HepG2 (cell line): ENCODE results near the gene STX4. TPM values are rescaled to one million over a fixed set of nuclear protein-coding genes. Genes with fewer than 3 reads are reported as not detected.

Source experiments
- CHCHD3 ChIP-seq: sonication (generic); formaldehyde crosslinking; IDR thresholded peaks from 2 replicates; pipeline ENCODE4 v1.8.0; 2022; ENCODE audit warnings: mild to moderate bottlenecking, missing genetic modification reagents, moderate library complexity
- EED ChIP-seq: sonication (generic); formaldehyde crosslinking; IDR thresholded peaks from 2 replicates; pipeline ENCODE4 v1.5.0; 2020; ENCODE audit warnings: mild to moderate bottlenecking, missing genetic modification reagents
- KLF16 ChIP-seq, 2 experiments: sonication (generic) in 1 of 2; formaldehyde crosslinking in 1 of 2; IDR thresholded peaks; 2 replicates each; pipeline versions ENCODE4 v1.6.1 to v1.8.0; 2016 to 2023; ENCODE audit warnings: missing genetic modification reagents in 2 of 2, missing compliant biosample characterization in 1 of 2
- LCORL ChIP-seq, 2 experiments: fragments of 450-650 bp in 1 of 2; sonication (generic) in 1 of 2; formaldehyde crosslinking in 1 of 2; IDR thresholded peaks; 2 replicates each; pipeline versions ENCODE4 v1.5.0 to v1.6.1; 2017 to 2020; ENCODE audit warnings: antibody characterized with exemption in 1 of 2, missing genetic modification reagents in 1 of 2
- MIER3 ChIP-seq: IDR thresholded peaks from 2 replicates; pipeline ENCODE4 v1.6.1; 2016; ENCODE audit warnings: missing compliant biosample characterization, borderline replicate concordance
- RAD21 ChIP-seq: fragments of 450-650 bp; formaldehyde crosslinking; IDR thresholded peaks from 2 replicates; pipeline ENCODE4 v1.5.0; 2020; ENCODE audit warnings: mild to moderate bottlenecking
- SIX4 ChIP-seq: sonication (generic); formaldehyde crosslinking; IDR thresholded peaks from 2 replicates; pipeline ENCODE4 v1.4.0; 2020; ENCODE audit warnings: missing genetic modification reagents
- SNAPC2 ChIP-seq: sonication (generic); formaldehyde crosslinking; IDR thresholded peaks from 2 replicates; pipeline ENCODE4 v1.8.1; 2022; ENCODE audit warnings: mild to moderate bottlenecking, missing genetic modification reagents
- TEAD2 ChIP-seq: sonication (generic); formaldehyde crosslinking; IDR thresholded peaks from 2 replicates; pipeline ENCODE4 v1.9.0; 2021; ENCODE audit warnings: missing genetic modification reagents
- ZNF7 ChIP-seq: IDR thresholded peaks from 2 replicates; pipeline ENCODE4 v1.6.1; 2016; ENCODE audit warnings: missing biosample characterization, missing genetic modification reagents
- polyA plus RNA-seq, 8 experiments: library from polyadenylated mRNA; depleted of rRNA in 3 of 8; stranded (reverse) in 7 of 8; unstranded in 1 of 8; fragments of >200 nt; fragmentation: Illumina TruSeq in 4 of 8; extraction: Trizol in 4 of 8; gene quantifications; 2 replicates each; pipeline versions ENCODE4 v1.2.1 to v1.2.3, GENCODE V29; 2011 to 2016; ENCODE audit warnings: low read depth in 4 of 8, missing spikeins in 1 of 8, mixed read lengths in 1 of 8; ENCODE audit not compliant: insufficient read depth in 1 of 8
- total RNA-seq, 5 experiments: library from RNA; depleted of rRNA; stranded (reverse); fragments of >200 nt; fragmentation: Illumina TruSeq; extraction: Trizol; gene quantifications; 2 replicates each; pipeline ENCODE4 v1.2.3, GENCODE V29; 2016; ENCODE audit warnings: low read depth in 1 of 5
- TF ChIP-seq, protein P1 (sequence below): sonication (generic); formaldehyde crosslinking; IDR thresholded peaks from 2 replicates; pipeline ENCODE4 v1.4.0; 2020; ENCODE audit warnings: missing genetic modification reagents, borderline replicate concordance
- TF ChIP-seq, protein P2 (sequence below): sonication (generic); formaldehyde crosslinking; IDR thresholded peaks from 2 replicates; pipeline ENCODE4 v1.8.1; 2023; ENCODE audit warnings: missing genetic modification reagents, inconsistent platforms, borderline replicate concordance
- TF ChIP-seq, protein P3 (sequence below): IDR thresholded peaks from 2 replicates; pipeline ENCODE4 v1.6.1; 2018; ENCODE audit warnings: missing genetic modification reagents, mild to moderate bottlenecking, missing compliant biosample characterization
- TF ChIP-seq, protein P4 (sequence below): sonication (generic); formaldehyde crosslinking; IDR thresholded peaks from 2 replicates; pipeline ENCODE4 v1.4.0; 2020; ENCODE audit warnings: missing genetic modification reagents, mild to moderate bottlenecking, borderline replicate concordance
- TF ChIP-seq, protein P5 (sequence below): fragments of 450-650 bp; IDR thresholded peaks from 2 replicates; pipeline ENCODE4 v1.6.1; 2017; ENCODE audit warnings: mild to moderate bottlenecking

The STX4 gene
- total and polyA plus RNA-seq, 2 of the 13 experiments (the other 11 are each of a cell fraction or from before 2014, with no cell fraction given): 29.2 to 34.6 TPM

DNA sequence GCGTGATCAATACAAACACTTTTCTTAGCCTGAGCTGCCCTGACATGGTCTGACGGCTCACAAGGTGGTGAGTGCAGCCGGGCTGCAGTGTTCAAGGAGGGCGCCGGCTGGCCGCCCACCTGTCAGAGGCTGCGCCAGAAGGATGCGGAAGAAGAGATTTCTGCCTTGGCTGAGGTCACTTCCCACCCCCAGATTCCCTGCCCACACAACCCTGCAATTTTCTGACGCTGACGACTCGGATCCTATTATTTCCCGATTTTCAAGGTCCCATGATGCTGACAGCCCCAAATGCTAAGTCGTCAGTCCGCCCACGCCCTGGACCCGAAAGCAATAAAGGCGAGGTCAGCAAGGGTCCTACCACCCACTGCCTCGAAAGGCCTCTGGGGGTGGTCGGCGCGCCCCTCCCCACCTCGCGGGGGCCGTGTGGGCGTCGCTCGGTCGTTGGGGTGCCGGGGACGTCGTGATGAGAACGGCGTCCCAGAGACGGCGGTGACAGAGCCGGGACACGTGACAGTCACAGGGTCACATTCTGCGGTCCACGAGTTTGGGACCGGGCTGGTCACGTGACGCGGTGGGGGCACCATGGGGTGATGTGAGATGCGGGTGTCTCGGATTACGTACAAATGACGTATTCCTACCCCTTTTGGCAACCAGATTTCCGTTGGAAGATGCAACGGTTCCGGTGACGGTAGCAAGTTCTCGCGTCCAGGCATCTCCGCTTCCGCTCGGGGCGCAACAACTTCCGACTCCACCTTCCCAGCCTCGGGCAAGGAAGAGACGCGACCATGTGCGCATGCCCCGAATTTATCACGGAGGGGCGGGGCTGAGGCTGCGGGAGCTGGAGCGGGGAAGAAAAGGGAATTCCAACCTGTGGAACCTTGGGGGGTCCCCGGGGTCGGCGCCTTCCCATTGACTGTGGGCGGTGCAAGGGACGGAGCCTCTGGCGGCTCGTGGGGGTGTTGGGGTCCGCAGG is at the start of gene STX4 (continued):
- TF ChIP-seq EED (CRISPR knock-in tag): peak; percentile 93
- TF ChIP-seq CHCHD3 (CRISPR knock-in tag): peak; percentile 99
- TF ChIP-seq, protein P1, sequence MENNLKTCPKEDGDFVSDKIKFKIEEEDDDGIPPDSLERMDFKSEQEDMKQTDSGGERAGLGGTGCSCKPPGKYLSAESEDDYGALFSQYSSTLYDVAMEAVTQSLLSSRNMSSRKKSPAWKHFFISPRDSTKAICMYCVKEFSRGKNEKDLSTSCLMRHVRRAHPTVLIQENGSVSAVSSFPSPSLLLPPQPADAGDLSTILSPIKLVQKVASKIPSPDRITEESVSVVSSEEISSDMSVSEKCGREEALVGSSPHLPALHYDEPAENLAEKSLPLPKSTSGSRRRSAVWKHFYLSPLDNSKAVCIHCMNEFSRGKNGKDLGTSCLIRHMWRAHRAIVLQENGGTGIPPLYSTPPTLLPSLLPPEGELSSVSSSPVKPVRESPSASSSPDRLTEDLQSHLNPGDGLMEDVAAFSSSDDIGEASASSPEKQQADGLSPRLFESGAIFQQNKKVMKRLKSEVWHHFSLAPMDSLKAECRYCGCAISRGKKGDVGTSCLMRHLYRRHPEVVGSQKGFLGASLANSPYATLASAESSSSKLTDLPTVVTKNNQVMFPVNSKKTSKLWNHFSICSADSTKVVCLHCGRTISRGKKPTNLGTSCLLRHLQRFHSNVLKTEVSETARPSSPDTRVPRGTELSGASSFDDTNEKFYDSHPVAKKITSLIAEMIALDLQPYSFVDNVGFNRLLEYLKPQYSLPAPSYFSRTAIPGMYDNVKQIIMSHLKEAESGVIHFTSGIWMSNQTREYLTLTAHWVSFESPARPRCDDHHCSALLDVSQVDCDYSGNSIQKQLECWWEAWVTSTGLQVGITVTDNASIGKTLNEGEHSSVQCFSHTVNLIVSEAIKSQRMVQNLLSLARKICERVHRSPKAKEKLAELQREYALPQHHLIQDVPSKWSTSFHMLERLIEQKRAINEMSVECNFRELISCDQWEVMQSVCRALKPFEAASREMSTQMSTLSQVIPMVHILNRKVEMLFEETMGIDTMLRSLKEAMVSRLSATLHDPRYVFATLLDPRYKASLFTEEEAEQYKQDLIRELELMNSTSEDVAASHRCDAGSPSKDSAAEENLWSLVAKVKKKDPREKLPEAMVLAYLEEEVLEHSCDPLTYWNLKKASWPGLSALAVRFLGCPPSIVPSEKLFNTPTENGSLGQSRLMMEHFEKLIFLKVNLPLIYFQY (CRISPR knock-in tag): no peak
- TF ChIP-seq SNAPC2 (CRISPR knock-in tag): no peak
- TF ChIP-seq, protein P2, sequence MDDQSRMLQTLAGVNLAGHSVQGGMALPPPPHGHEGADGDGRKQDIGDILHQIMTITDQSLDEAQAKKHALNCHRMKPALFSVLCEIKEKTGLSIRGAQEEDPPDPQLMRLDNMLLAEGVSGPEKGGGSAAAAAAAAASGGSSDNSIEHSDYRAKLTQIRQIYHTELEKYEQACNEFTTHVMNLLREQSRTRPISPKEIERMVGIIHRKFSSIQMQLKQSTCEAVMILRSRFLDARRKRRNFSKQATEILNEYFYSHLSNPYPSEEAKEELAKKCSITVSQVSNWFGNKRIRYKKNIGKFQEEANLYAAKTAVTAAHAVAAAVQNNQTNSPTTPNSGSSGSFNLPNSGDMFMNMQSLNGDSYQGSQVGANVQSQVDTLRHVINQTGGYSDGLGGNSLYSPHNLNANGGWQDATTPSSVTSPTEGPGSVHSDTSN (CRISPR knock-in tag): no peak
- TF ChIP-seq, protein P3, sequence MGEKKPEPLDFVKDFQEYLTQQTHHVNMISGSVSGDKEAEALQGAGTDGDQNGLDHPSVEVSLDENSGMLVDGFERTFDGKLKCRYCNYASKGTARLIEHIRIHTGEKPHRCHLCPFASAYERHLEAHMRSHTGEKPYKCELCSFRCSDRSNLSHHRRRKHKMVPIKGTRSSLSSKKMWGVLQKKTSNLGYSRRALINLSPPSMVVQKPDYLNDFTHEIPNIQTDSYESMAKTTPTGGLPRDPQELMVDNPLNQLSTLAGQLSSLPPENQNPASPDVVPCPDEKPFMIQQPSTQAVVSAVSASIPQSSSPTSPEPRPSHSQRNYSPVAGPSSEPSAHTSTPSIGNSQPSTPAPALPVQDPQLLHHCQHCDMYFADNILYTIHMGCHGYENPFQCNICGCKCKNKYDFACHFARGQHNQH (CRISPR knock-in tag): peak; percentile 60; the same call in 1 of the 2 replicates
- TF ChIP-seq, protein P4, sequence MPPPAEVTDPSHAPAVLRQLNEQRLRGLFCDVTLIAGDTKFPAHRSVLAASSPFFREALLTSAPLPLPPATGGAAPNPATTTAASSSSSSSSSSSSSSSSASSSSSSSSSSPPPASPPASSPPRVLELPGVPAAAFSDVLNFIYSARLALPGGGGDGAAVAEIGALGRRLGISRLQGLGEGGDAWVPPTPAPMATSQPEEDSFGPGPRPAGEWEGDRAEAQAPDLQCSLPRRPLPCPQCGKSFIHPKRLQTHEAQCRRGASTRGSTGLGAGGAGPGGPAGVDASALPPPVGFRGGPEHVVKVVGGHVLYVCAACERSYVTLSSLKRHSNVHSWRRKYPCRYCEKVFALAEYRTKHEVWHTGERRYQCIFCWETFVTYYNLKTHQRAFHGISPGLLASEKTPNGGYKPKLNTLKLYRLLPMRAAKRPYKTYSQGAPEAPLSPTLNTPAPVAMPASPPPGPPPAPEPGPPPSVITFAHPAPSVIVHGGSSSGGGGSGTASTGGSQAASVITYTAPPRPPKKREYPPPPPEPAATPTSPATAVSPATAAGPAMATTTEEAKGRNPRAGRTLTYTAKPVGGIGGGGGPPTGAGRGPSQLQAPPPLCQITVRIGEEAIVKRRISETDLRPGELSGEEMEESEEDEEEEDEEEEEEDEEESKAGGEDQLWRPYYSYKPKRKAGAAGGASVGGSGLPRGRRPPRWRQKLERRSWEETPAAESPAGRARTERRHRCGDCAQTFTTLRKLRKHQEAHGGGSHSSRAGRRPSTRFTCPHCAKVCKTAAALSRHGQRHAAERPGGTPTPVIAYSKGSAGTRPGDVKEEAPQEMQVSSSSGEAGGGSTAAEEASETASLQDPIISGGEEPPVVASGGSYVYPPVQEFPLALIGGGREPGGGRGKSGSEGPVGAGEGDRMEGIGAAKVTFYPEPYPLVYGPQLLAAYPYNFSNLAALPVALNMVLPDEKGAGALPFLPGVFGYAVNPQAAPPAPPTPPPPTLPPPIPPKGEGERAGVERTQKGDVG: peak; percentile 70; the same call in 1 of the 2 replicates
- no peak for TF ChIP-seq RAD21
- TF ChIP-seq MIER3 (CRISPR knock-in tag): peak; percentile 38; the same call in 1 of the 2 replicates
- TF ChIP-seq KLF16 (CRISPR knock-in tag; IDR thresholded peaks at IDR 0.05): peak in 1 of 2 experiments; percentile 67; a peak in 2 of 4 replicates
- TF ChIP-seq, protein P5, sequence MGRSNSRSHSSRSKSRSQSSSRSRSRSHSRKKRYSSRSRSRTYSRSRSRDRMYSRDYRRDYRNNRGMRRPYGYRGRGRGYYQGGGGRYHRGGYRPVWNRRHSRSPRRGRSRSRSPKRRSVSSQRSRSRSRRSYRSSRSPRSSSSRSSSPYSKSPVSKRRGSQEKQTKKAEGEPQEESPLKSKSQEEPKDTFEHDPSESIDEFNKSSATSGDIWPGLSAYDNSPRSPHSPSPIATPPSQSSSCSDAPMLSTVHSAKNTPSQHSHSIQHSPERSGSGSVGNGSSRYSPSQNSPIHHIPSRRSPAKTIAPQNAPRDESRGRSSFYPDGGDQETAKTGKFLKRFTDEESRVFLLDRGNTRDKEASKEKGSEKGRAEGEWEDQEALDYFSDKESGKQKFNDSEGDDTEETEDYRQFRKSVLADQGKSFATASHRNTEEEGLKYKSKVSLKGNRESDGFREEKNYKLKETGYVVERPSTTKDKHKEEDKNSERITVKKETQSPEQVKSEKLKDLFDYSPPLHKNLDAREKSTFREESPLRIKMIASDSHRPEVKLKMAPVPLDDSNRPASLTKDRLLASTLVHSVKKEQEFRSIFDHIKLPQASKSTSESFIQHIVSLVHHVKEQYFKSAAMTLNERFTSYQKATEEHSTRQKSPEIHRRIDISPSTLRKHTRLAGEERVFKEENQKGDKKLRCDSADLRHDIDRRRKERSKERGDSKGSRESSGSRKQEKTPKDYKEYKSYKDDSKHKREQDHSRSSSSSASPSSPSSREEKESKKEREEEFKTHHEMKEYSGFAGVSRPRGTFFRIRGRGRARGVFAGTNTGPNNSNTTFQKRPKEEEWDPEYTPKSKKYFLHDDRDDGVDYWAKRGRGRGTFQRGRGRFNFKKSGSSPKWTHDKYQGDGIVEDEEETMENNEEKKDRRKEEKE: no peak
- peak; percentile 56; the same call in 1 of the 2 replicates for TF ChIP-seq SIX4
- no peak for TF ChIP-seq TEAD2 (CRISPR knock-in tag)
- TF ChIP-seq LCORL (IDR thresholded peaks at IDR 0.05): no peak
- peak; percentile 83 for TF ChIP-seq LCORL (CRISPR knock-in tag; IDR thresholded peaks at IDR 0.05)
- TF ChIP-seq ZNF7 (CRISPR knock-in tag): no peak
